Endothelial cell of umbilical vein (primary cell): ENCODE measurements around the gene KCNMA1. TPM values are rescaled to one million over a fixed set of nuclear protein-coding genes. Genes with fewer than 3 reads are reported as not detected.
"Not testable (repeated sequence)": the region's sequence is repeated elsewhere in the genome, so short reads cannot be mapped to it uniquely, and the experiment has no call there.

Experiments
- BruUV-seq: library from RNA; stranded (reverse); fragments of 400-500 nt; replicated peaks from 2 replicates; lab custom pipeline; 2021; lab: Mats Ljungman, UMichigan
- CTCF ChIA-PET: fragments of 300-600, 350-600 bp; sonication (Branson Sonifier 250); formaldehyde crosslinking; loops from one replicate; lab custom pipeline; 2021; ENCODE audit warnings: antibody characterized with exemption, inconsistent platforms; lab: Charles Lee
- POLR2A ChIA-PET: fragments of 300-600, 350-600 bp; sonication (Branson Sonifier 250); formaldehyde crosslinking; loops from one replicate; lab custom pipeline; 2021; ENCODE audit warnings: antibody characterized with exemption, inconsistent platforms; lab: Charles Lee
- DNase-seq: peaks from one replicate; pipeline ENCODE4 v3.0.0-alpha.2; 2011; ENCODE audit warnings: low read depth, low spot score
- FAIRE-seq: peaks from 2 replicates; lab custom pipeline; 2011; peaks lifted over from hg19 to GRCh38; lab: Jason Lieb, UNC
- H2AFZ ChIP-seq: 2 replicates; pipeline ENCODE4 v1.6.0; 2012; ENCODE audit warnings: low read depth, low read length, control low read depth, inconsistent platforms
- H3K27ac ChIP-seq: 2 replicates; pipeline ENCODE4 v1.5.1; 2011; ENCODE audit warnings: low read depth, mild to moderate bottlenecking, control low read depth, low read length, moderate library complexity; ENCODE audit not compliant: insufficient read depth
- H3K27me3 ChIP-seq, 2 experiments: 2 replicates each; pipeline versions ENCODE4 v1.6.0 to v1.6.1; 2011; ENCODE audit warnings: low read length in 2 of 2, mixed read lengths in 1 of 2; ENCODE audit not compliant: control insufficient read depth in 2 of 2, insufficient read depth in 2 of 2
- H3K36me3 ChIP-seq, 2 experiments: 2 replicates in 1 of 2; 3 replicates in 1 of 2; pipeline ENCODE4 v1.5.1; 2011; ENCODE audit warnings: low read length in 2 of 2, mild to moderate bottlenecking in 1 of 2, moderate library complexity in 1 of 2; ENCODE audit not compliant: control insufficient read depth in 2 of 2, insufficient read depth in 2 of 2; ENCODE audit errors: extremely low read depth in 1 of 2
- H3K4me1 ChIP-seq: 3 replicates; pipeline ENCODE4 v1.5.1; 2011; ENCODE audit warnings: mild to moderate bottlenecking, low read length; ENCODE audit not compliant: control insufficient read depth, insufficient read depth; ENCODE audit errors: extremely low read depth
- H3K4me2 ChIP-seq: 2 replicates; pipeline ENCODE4 v1.6.1; 2011; ENCODE audit warnings: low read length, control low read depth, mixed read lengths; ENCODE audit not compliant: insufficient read depth
- H3K4me3 ChIP-seq, 3 experiments: fragments of 200-600 bp in 1 of 3; sonication (generic), shearing (Covaris generic) in 1 of 3; replicated peaks in 1 of 3; 2 replicates each; pipeline ENCODE4 v1.5.1; 2011 to 2016; ENCODE audit warnings: control low read depth in 3 of 3, low read length in 3 of 3, mild to moderate bottlenecking in 2 of 3, inconsistent platforms in 1 of 3, low read depth in 1 of 3, moderate library complexity in 1 of 3; ENCODE audit not compliant: insufficient read depth in 1 of 3
- H3K79me2 ChIP-seq: 2 replicates; pipeline ENCODE4 v1.6.0; 2012; ENCODE audit warnings: low read length, inconsistent platforms; ENCODE audit not compliant: control insufficient read depth, insufficient read depth
- H3K9ac ChIP-seq: replicated peaks from 2 replicates; pipeline ENCODE3; 2011; ENCODE audit warnings: low read length, control low read depth; ENCODE audit not compliant: insufficient read depth; ENCODE audit errors: extremely low read depth
- H3K9me1 ChIP-seq: replicated peaks from 3 replicates; pipeline ENCODE4 v1.6.0; 2011; ENCODE audit warnings: mild to moderate bottlenecking, low read length; ENCODE audit not compliant: control insufficient read depth, insufficient read depth; ENCODE audit errors: extremely low read depth
- H3K9me3 ChIP-seq: replicated peaks from 2 replicates; pipeline ENCODE4 v1.5.1; 2012; ENCODE audit warnings: low read length, inconsistent platforms; ENCODE audit not compliant: control insufficient read depth, insufficient read depth
- H4K20me1 ChIP-seq: replicated peaks from 2 replicates; pipeline ENCODE3; 2011; ENCODE audit warnings: mild to moderate bottlenecking, low read length; ENCODE audit not compliant: control insufficient read depth, insufficient read depth; ENCODE audit errors: extremely low read depth
- EZH2 ChIP-seq: IDR thresholded peaks from 2 replicates; pipeline ENCODE4 v1.6.1; 2012; ENCODE audit warnings: borderline replicate concordance, low read depth, mild to moderate bottlenecking, moderate library complexity, low read length, inconsistent platforms; ENCODE audit not compliant: severe bottlenecking
- GATA2 ChIP-seq: IDR thresholded peaks from 2 replicates; pipeline ENCODE4 v1.7.0; 2011; ENCODE audit warnings: low read depth, mild to moderate bottlenecking, moderate library complexity, mixed read lengths, low read length; ENCODE audit not compliant: insufficient read length, insufficient read depth
- POLR2A ChIP-seq: IDR thresholded peaks from 2 replicates; pipeline ENCODE4 v1.6.1; 2012; ENCODE audit warnings: low read depth, mild to moderate bottlenecking, control low read depth, low read length
- POLR2AphosphoS5 ChIP-seq: IDR thresholded peaks from 2 replicates; pipeline ENCODE4 v1.6.1; 2012; ENCODE audit warnings: low read depth, mild to moderate bottlenecking, control low read depth, low read length, moderate library complexity; ENCODE audit not compliant: insufficient read depth
- dilution Hi-C: fragments of 300-500 bp; cut with MboI; formaldehyde crosslinking; loops from one replicate; pipeline ENCODE4 v1.15.0; 2019; ENCODE audit warnings: low sequenced_read_pairs; ENCODE audit not compliant: extremely low pct_ligation_motif_present
- intact Hi-C: fragments of 100-400 bp; cut with micrococcal nuclease; formaldehyde crosslinking; loops from one replicate; pipeline ENCODE4 v1.10.0; 2022
- polyA plus RNA-seq, 4 experiments: library from polyadenylated mRNA; depleted of rRNA in 3 of 4; stranded (reverse) in 3 of 4; unstranded in 1 of 4; fragments of >200 nt; gene quantifications; 2 replicates each; pipeline versions ENCODE4 v1.2.1 to v1.2.3, GENCODE V29; 2011 to 2012; ENCODE audit warnings: missing spikeins in 1 of 4
- total RNA-seq: library from RNA; stranded (reverse); gene quantifications from 2 replicates; pipeline ENCODE4 v1.2.3, GENCODE V29; 2021
- TF ChIP-seq, protein P1 (sequence below): IDR thresholded peaks from 2 replicates; pipeline ENCODE4 v1.6.1; 2011; ENCODE audit not compliant: insufficient read depth, insufficient read length

KCNMA1 gene
- total and polyA plus RNA-seq, 2 donors (not counting 3 experiments of a cell fraction or from before 2014, with no cell fraction given), result 0.10 to 0.82 TPM

DNA sequence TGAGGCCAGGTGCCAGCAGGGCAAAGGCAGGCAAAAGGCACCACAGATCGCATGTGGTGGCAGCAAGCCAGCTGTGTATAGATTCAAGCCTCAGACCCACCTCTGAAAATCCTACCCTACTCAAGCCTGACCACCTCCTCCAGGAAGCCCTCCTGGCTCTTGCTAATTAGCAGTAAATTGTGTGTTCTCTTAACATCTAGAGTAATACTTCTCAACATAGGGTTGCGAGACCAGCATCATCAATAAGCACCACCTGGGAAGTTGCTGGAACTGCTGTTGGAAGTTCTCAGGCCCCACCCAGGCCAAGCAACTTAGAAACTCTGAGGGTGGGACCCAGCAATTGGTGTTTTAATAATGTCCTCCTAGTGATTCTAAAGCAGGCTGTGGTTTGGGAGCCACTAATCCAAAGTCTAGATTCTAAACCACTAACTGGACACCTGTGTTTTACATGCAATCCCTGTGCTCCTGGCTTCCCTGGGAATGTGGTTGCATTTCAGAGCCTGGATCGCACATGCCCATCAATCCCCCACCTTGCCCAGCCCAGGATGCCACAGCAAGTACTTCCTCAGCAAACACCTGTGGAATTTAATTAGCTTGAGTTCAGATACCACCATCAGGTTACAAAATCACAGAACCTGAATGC is 46.2 kb downstream of the KCNMA1 start:
- DNase-seq, result no peak
- intact Hi-C loops, result no loop called here
- BruUV-seq, result no TSS peak
- Histone ChIP-seq H3K27me3 (no peaks in the 10 kb centered on the region), H2AFZ (no peak overlapping the region), H3K9me1 (no peaks in the 10 kb centered on the region), H3K4me2 (no peak overlapping the region), H3K4me1 (no peaks in the 10 kb centered on the region), H3K9ac (no peak overlapping the region), H4K20me1 (no peaks in the 10 kb centered on the region), H3K4me3 (no peak overlapping the region), H3K36me3 (no peaks in the 10 kb centered on the region), H3K9me3 (no peaks in the 10 kb centered on the region), H3K79me2 (no peaks in the 10 kb centered on the region), H3K27ac (no peak overlapping the region)
- dilution Hi-C loops, result no loop called here
- TF ChIP-seq GATA2 (no peak), POLR2AphosphoS5 (no peak), POLR2A (no peak), EZH2 (no peak)
- CTCF ChIA-PET, result no interaction called here
- POLR2A ChIA-PET, result no interaction called here
- no peak for FAIRE-seq

DNA sequence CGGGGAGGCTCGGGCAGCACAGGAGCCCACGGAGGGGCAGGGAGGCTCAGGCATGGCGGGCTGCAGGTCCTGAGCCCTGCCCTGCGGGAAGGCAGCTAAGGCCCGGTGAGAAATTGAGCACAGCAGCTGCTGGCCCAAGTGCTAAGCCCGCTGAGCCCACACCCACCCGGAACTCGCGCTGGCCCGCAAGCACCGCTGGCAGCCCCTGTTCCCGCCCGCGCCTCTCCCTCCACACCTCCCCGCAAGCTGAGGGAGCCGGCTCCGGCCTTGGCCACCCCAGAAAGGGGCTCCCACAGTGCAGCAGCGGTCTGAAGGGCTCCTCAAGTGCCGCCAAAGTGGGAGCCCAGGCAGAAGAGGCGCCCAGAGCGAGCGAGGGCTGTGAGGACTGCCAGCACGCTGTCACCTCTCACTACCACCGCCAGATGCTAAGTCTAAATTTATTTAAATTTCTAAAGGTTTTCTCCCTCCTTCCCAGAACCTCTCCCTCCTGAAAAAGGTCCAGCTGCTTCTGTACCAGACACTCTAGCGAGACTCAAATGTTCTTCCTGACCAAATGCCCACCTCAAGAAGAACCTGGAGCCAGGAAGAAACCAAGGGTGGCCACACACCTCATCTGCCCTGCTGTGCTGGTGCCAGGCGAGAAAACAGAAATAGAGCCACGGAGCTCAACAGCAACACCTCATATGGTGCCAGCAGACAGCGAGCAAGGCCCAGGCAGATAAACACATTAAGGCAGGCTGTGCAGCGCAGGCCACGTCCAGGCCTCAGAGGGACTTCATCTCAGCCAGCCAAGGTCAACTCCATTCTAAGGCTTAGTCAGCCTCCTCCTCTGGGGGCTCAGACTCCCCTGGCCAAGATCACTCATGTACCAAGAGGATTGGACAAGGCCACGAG is 47.0 kb downstream of the KCNMA1 start:
- Histone ChIP-seq H3K4me1 (no peaks in the 10 kb centered on the region), H3K9me3 (no peaks in the 10 kb centered on the region), H3K79me2 (no peaks in the 10 kb centered on the region), H3K36me3 (no peaks in the 10 kb centered on the region), H3K27ac (no peak overlapping the region), H3K9me1 (no peaks in the 10 kb centered on the region), H3K27me3 (peaks cover 0 to 2% of the 10 kb centered on the region in 2 experiments), H3K4me2 (no peak overlapping the region), H3K9ac (no peak overlapping the region), H4K20me1 (no peaks in the 10 kb centered on the region), H2AFZ (no peak overlapping the region), H3K4me3 (no peak overlapping the region)
- dilution Hi-C loops, result no loop called here
- no peak for FAIRE-seq
- ChIA-PET CTCF (no interaction called here), POLR2A (no interaction called here)
- no TSS peak for BruUV-seq
- TF ChIP-seq, protein P1, sequence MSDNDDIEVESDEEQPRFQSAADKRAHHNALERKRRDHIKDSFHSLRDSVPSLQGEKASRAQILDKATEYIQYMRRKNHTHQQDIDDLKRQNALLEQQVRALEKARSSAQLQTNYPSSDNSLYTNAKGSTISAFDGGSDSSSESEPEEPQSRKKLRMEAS, result no peak
- DNase-seq, result no peak
- intact Hi-C loops, result no loop called here

DNA sequence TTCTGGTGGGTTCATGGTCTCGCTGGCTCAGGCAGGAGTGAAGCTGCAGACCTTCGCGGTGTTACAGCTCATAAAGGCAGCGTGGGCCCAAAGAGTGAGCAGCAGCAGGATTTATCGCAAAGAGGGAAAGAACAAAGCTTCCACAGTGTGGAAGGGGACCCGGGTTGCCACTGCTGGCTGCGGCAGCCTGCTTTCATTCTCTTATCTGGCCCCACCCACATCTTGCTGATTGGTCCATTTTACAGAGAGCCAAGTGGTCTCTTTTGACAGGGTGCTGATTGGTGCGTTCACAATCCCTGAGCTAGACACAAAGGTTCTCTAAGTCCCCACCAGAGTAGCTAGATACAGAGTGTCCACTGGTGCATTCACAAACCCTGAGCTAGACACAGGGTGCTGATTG is 47.9 kb downstream of the KCNMA1 start:
- intact Hi-C loops, FAIRE-seq, H3K27me3 ChIP-seq, H4K20me1 ChIP-seq, POLR2A ChIA-PET, H3K36me3 ChIP-seq, H3K9me3 ChIP-seq, H3K4me2 ChIP-seq, H3K79me2 ChIP-seq, H3K9ac ChIP-seq, H3K27ac ChIP-seq, H3K4me1 ChIP-seq, H3K9me1 ChIP-seq, H3K4me3 ChIP-seq, BruUV-seq, H2AFZ ChIP-seq, dilution Hi-C loops, DNase-seq: not testable (repeated sequence)
- CTCF ChIA-PET, result interaction anchor here (1.7 kb wide), 1 partner anchor 18 kb away, joined by 3 read pairs; no protein-coding TSS in a partner anchor
